ENCODE measurements around the gene TBX6. TPM values are rescaled to one million over a fixed set of nuclear protein-coding genes. Genes with fewer than 3 reads are reported as not detected.

The TBX6 gene
- polyA plus RNA-seq, 1 donor from 2014 or later = not detected

GRCh38 chr16:30076276-30076791, 15.4 kb downstream of the TBX6 start:
- H3K9me2 ChIP-seq (ENCODE audit: insufficient read depth, low read length) = no peaks in the 10 kb centered on the region
- H3K4me2 ChIP-seq (ENCODE audit: low read length) = peak overlapping the region; percentile 98
- no peaks in the 10 kb centered on the region for H3F3A ChIP-seq (ENCODE audit: insufficient read depth, low read length, poor library complexity, severe bottlenecking)
- H2AFZ ChIP-seq (ENCODE audit: low read depth, low read length) = peak overlapping the region; percentile 65
- no peaks in the 10 kb centered on the region for H3K36me3 ChIP-seq (ENCODE audit: insufficient read depth, low read length)
- H3K9ac ChIP-seq (ENCODE audit: low read length) = peak overlapping the region; percentile 89
- H3K9me3 ChIP-seq (ENCODE audit: low read length) = no peaks in the 10 kb centered on the region
- peaks cover 32% of the 10 kb centered on the region for H3K79me2 ChIP-seq (replicated peaks; ENCODE audit: insufficient read depth, low read length)
- H4K20me1 ChIP-seq (ENCODE audit: insufficient read depth) = no peaks in the 10 kb centered on the region
- peak overlapping the region; percentile 99 for H3K4me3 ChIP-seq (ENCODE audit: low read length)
- no peaks in the 10 kb centered on the region for H3K27me3 ChIP-seq (ENCODE audit: insufficient read depth, low read depth, low read length)
- TF ChIP-seq POLR2AphosphoS5 (IDR thresholded peaks at IDR 0.05) (no peak), EZH2 (IDR thresholded peaks at IDR 0.05; ENCODE audit: borderline replicate concordance, insufficient read depth, low read length, poor library complexity, severe bottlenecking) (no peak), MXI1 (conservative IDR thresholded peaks at IDR 0.05; ENCODE audit: poor library complexity, severe bottlenecking) (no peak), SMC3 (conservative IDR thresholded peaks at IDR 0.05; ENCODE audit: poor library complexity) (no peak), EP300 (conservative IDR thresholded peaks at IDR 0.05; ENCODE audit: poor library complexity, severe bottlenecking) (no peak), TAF1 (IDR thresholded peaks at IDR 0.05; ENCODE audit: low read depth) (no peak), CTCF (IDR thresholded peaks at IDR 0.05; ENCODE audit: poor library complexity, severe bottlenecking) (no peak), RAD21 (conservative IDR thresholded peaks at IDR 0.05) (no peak), REST (IDR thresholded peaks at IDR 0.05; ENCODE audit: borderline replicate concordance) (no peak)
- H3K27ac ChIP-seq (ENCODE audit: low read length) = peak overlapping the region; percentile 80

- Histone ChIP-seq H3K9ac (ENCODE audit: low read length) (peak within 1 kb of the TSS; percentile 89), H3K36me3 (ENCODE audit: insufficient read depth, low read length) (no peaks in the 10 kb centered on the region), H3K27me3 (ENCODE audit: insufficient read depth, low read depth, low read length) (no peaks in the 10 kb centered on the region), H2AFZ (ENCODE audit: low read depth, low read length) (peak within 1 kb of the TSS; percentile 65), H3K79me2 (replicated peaks; ENCODE audit: insufficient read depth, low read length) (peaks cover 32% of the 10 kb centered on the region), H3K27ac (ENCODE audit: low read length) (peak within 1 kb of the TSS; percentile 80), H4K20me1 (ENCODE audit: insufficient read depth) (no peaks in the 10 kb centered on the region), H3K4me2 (ENCODE audit: low read length) (peak within 1 kb of the TSS; percentile 98), H3F3A (ENCODE audit: insufficient read depth, low read length, poor library complexity, severe bottlenecking) (no peaks in the 10 kb centered on the region), H3K9me2 (ENCODE audit: insufficient read depth, low read length) (no peaks in the 10 kb centered on the region), H3K4me3 (ENCODE audit: low read length) (peak within 1 kb of the TSS; percentile 99), H3K9me3 (ENCODE audit: low read length) (no peaks in the 10 kb centered on the region)
- no peak for TF ChIP-seq EZH2 (IDR thresholded peaks at IDR 0.05; ENCODE audit: borderline replicate concordance, insufficient read depth, low read length, poor library complexity, severe bottlenecking)
- TF ChIP-seq TAF1 (IDR thresholded peaks at IDR 0.05; ENCODE audit: low read depth) = peak; percentile 53
- peak; percentile 59 for TF ChIP-seq MXI1 (conservative IDR thresholded peaks at IDR 0.05; ENCODE audit: poor library complexity, severe bottlenecking)
- peak; percentile 92 for TF ChIP-seq POLR2AphosphoS5 (IDR thresholded peaks at IDR 0.05)
- peak; percentile 19 for TF ChIP-seq EP300 (conservative IDR thresholded peaks at IDR 0.05; ENCODE audit: poor library complexity, severe bottlenecking)
- TF ChIP-seq SMC3 (conservative IDR thresholded peaks at IDR 0.05; ENCODE audit: poor library complexity) = peak; percentile 33
- peak; percentile 19 for TF ChIP-seq CTCF (IDR thresholded peaks at IDR 0.05; ENCODE audit: poor library complexity, severe bottlenecking)
- no peak for TF ChIP-seq REST (IDR thresholded peaks at IDR 0.05; ENCODE audit: borderline replicate concordance)
- TF ChIP-seq RAD21 (conservative IDR thresholded peaks at IDR 0.05) = peak; percentile 15
Measured at GRCh38 chr16:30075503-30076275, 16.0 kb downstream of the TBX6 start, which contains the start of gene PPP4C. Gene PPP4C, plus strand, starts transcription at chr16:30075994. Its CDS starts 384 bp downstream, at chr16:30076378.

Measured in neural cell (in vitro differentiated cells).